Activated naive CD8-positive, alpha-beta T cell treated with anti-CD3 and anti-CD28 coated beads for 36 hours (primary cell): ENCODE measurements around the gene HHATL. TPM values are rescaled to one million over a fixed set of nuclear protein-coding genes. Genes with fewer than 3 reads are reported as not detected.
"Not testable (repeated sequence)": the region's sequence is repeated elsewhere in the genome, so short reads cannot be mapped to it uniquely, and the experiment has no call there.

Experiments
- DNase-seq: peaks from one replicate; pipeline ENCODE4 v3.0.0; 2021
- H3K27ac Mint-ChIP-seq: one replicate; pipeline ENCODE4 v1.8.0; 2022; ENCODE audit warnings: mild to moderate bottlenecking, moderate library complexity, mixed read lengths
- H3K27me3 Mint-ChIP-seq: one replicate; pipeline ENCODE4 v1.8.0; 2022; ENCODE audit warnings: mild to moderate bottlenecking, mixed read lengths
- H3K36me3 Mint-ChIP-seq: one replicate; pipeline ENCODE4 v1.8.0; 2021; ENCODE audit warnings: mild to moderate bottlenecking, mixed read lengths
- H3K4me1 Mint-ChIP-seq: one replicate; pipeline ENCODE4 v1.8.0; 2021; ENCODE audit warnings: mixed read lengths
- H3K4me3 Mint-ChIP-seq: one replicate; pipeline ENCODE4 v1.8.0; 2022; ENCODE audit warnings: mild to moderate bottlenecking, moderate library complexity, mixed read lengths
- H3K9me3 Mint-ChIP-seq: one replicate; pipeline ENCODE4 v1.8.0; 2022; ENCODE audit warnings: mixed read lengths
- total RNA-seq, 2 experiments: library from RNA; stranded (reverse); gene quantifications; one replicate each; pipeline ENCODE4 v1.2.3, GENCODE V29; 2021

The HHATL gene
- total RNA-seq, 2 experiments from 2014 or later: not detected

- no peaks in the 10 kb centered on the region for H3K36me3 Mint-ChIP-seq
- peaks cover 3% of the 10 kb centered on the region for H3K27me3 Mint-ChIP-seq
- H3K27ac Mint-ChIP-seq: no peak overlapping the region
- no peak overlapping the region for H3K4me3 Mint-ChIP-seq
- no peaks in the 10 kb centered on the region for H3K9me3 Mint-ChIP-seq
- no peak for DNase-seq
- no peaks in the 10 kb centered on the region for H3K4me1 Mint-ChIP-seq
These were observed 26.2 kb upstream of the HHATL start for GRCh38 chr3:42728668-42729364.

DNA sequence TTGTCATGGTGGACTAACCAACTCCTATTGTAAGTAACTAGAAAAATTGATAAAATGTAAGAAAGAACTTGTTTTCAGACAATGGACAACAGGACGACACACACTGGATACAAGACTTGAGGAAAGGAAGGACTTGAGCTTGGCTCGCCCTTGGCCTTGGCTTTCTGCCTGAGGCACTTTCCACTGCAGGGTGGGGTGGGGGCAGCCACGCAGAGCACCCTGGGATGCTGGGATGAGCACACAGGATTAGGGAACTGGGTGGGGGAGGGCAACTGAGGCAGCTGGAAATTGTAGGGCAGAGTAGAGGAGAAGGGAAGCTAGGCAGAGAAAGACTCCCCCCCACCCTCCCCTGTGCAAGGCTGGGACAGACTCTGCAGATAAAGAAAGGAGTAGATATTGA, 25.5 kb upstream of the HHATL start:
- no peak for DNase-seq
- Mint-ChIP-seq H3K36me3 (no peaks in the 10 kb centered on the region), H3K4me1 (no peaks in the 10 kb centered on the region), H3K27ac (no peak overlapping the region), H3K27me3 (peaks cover 5% of the 10 kb centered on the region), H3K4me3 (no peak overlapping the region), H3K9me3 (no peaks in the 10 kb centered on the region)

- H3K27ac Mint-ChIP-seq: no peak overlapping the region
- H3K4me1 Mint-ChIP-seq: no peaks in the 10 kb centered on the region
- no peaks in the 10 kb centered on the region for H3K9me3 Mint-ChIP-seq
- H3K4me3 Mint-ChIP-seq: no peak overlapping the region
- H3K36me3 Mint-ChIP-seq: no peaks in the 10 kb centered on the region
- peaks cover 7% of the 10 kb centered on the region for H3K27me3 Mint-ChIP-seq
- no peak for DNase-seq
These were observed 22.9 kb upstream of the HHATL start for GRCh38 chr3:42725454-42725853.

GRCh38 chr3:42723219-42723618, 20.6 kb upstream of the HHATL start:
- Mint-ChIP-seq H3K9me3 (no peaks in the 10 kb centered on the region), H3K4me1 (no peaks in the 10 kb centered on the region), H3K27me3 (peaks cover 7% of the 10 kb centered on the region), H3K4me3 (no peak overlapping the region), H3K36me3 (no peaks in the 10 kb centered on the region), H3K27ac (no peak overlapping the region)
- no peak for DNase-seq

DNA sequence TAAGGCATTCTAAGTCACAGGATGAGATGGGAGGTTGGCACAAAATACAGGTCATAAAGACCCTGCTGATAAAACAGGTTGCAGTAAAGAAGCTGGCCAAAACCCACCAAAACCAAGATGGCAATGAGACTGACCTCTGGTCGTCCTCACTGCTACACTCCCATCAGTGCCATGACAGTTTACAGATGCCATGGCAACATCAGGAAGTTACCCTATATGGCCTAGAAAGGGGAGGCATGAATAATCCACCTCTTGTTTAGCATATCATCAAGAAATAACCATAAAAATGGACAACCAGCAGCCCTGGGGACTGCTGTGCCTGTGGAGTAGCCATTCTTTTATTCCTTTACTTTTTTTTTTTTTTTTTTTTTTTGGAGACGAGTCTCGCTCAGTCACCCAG, 19.8 kb upstream of the HHATL start:
- H3K27ac Mint-ChIP-seq, DNase-seq, H3K4me1 Mint-ChIP-seq, H3K36me3 Mint-ChIP-seq, H3K4me3 Mint-ChIP-seq, H3K27me3 Mint-ChIP-seq, H3K9me3 Mint-ChIP-seq: not testable (repeated sequence)

DNA sequence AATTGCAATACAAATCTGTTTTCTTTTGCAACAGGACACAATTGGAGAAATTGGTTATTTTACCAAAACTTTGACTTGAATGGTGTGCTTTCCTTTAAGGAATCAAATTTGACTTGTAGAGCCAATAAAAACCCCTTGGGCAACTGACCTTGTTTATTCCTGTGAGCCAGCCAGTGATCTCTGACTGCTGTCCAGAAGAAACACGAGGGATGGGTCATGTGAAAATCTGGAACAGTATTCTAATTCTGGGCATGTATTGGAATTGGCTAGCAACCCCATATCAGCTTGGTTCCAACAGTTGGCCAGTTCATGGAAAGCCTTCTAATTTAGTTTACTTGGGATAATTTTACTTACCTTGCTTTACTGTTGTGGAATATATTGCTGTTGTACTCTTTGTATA, 19.1 kb upstream of the HHATL start:
- H3K4me3 Mint-ChIP-seq: no peak overlapping the region
- H3K4me1 Mint-ChIP-seq: no peaks in the 10 kb centered on the region
- no peaks in the 10 kb centered on the region for H3K36me3 Mint-ChIP-seq
- H3K9me3 Mint-ChIP-seq: no peaks in the 10 kb centered on the region
- no peak overlapping the region for H3K27ac Mint-ChIP-seq
- H3K27me3 Mint-ChIP-seq: peaks cover 7% of the 10 kb centered on the region
- DNase-seq: no peak

- H3K27ac Mint-ChIP-seq: no peak overlapping the region
- H3K36me3 Mint-ChIP-seq: no peaks in the 10 kb centered on the region
- no peaks in the 10 kb centered on the region for H3K4me1 Mint-ChIP-seq
- H3K4me3 Mint-ChIP-seq: no peak overlapping the region
- no peak for DNase-seq
- no peaks in the 10 kb centered on the region for H3K9me3 Mint-ChIP-seq
- H3K27me3 Mint-ChIP-seq: peaks cover 7% of the 10 kb centered on the region
These were observed 17.5 kb upstream of the HHATL start for GRCh38 chr3:42720126-42720525.

GRCh38 chr3:42719002-42719401, 16.4 kb upstream of the HHATL start:
- H3K4me1 Mint-ChIP-seq: no peaks in the 10 kb centered on the region
- no peaks in the 10 kb centered on the region for H3K9me3 Mint-ChIP-seq
- no peak overlapping the region for H3K27ac Mint-ChIP-seq
- no peaks in the 10 kb centered on the region for H3K36me3 Mint-ChIP-seq
- no peak for DNase-seq
- H3K27me3 Mint-ChIP-seq: peaks cover 3% of the 10 kb centered on the region
- no peak overlapping the region for H3K4me3 Mint-ChIP-seq

GRCh38 chr3:42718338-42718737, 15.7 kb upstream of the HHATL start:
- Mint-ChIP-seq H3K4me3 (no peak overlapping the region), H3K36me3 (no peaks in the 10 kb centered on the region), H3K4me1 (no peaks in the 10 kb centered on the region), H3K27me3 (peaks cover 3% of the 10 kb centered on the region), H3K9me3 (no peaks in the 10 kb centered on the region), H3K27ac (no peak overlapping the region)
- no peak for DNase-seq

DNA sequence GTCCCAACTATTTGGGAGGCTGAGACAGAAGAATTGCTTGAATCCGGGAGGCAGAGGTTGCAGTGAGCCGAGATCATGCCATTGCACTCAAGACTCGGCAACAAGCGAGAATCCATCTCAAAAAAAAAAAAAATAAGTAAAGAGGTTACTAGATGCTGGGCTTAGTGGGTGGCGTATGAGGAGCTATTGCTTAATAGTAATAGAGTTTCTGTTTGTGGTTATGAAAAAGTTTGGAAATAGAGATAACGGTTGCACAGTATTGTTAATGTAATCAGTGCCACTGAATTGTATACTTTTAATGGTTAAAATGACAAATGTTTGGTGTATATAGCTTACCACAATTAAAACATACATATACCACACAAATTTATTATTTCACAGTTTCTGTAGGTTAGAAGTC, 14.7 kb upstream of the HHATL start:
- no peak for DNase-seq
- Mint-ChIP-seq H3K27me3 (no peaks in the 10 kb centered on the region), H3K4me1 (no peaks in the 10 kb centered on the region), H3K4me3 (no peak overlapping the region), H3K27ac (no peak overlapping the region), H3K36me3 (no peaks in the 10 kb centered on the region), H3K9me3 (no peaks in the 10 kb centered on the region)

DNA sequence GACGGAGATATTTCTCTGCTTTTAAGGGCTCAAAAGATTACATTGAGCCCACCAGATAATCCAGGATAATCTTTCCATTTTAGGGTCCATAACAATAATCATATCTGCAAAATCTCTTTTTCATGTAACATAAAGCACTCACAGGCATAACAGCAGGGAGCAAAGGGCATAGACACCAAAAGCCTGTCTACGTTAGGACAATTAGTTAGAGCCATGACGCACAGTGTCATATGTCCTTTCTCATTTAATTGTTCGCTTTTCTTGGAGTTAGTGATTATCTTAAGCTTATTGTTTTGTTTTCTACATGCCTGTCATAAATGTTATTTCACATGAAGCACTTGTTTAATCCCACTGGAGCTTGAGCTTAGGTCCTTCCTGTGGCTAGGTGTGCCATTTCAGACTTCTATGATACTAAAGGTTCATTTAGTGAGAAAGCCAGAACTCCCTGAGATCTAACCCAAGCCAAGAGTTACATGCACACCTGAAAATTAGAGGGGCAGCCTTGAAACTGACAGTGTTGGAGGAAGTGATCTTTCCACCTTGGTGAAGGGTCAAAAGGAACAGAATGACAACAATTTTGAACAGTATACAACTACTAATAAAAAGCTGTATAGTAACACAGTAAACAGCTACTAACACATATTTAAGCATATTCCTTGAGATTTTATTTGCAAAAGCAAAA, 11.7 kb upstream of the HHATL start:
- H3K27ac Mint-ChIP-seq: no peak overlapping the region
- H3K4me3 Mint-ChIP-seq: no peak overlapping the region
- H3K36me3 Mint-ChIP-seq: no peaks in the 10 kb centered on the region
- no peaks in the 10 kb centered on the region for H3K4me1 Mint-ChIP-seq
- no peaks in the 10 kb centered on the region for H3K27me3 Mint-ChIP-seq
- no peak for DNase-seq
- no peaks in the 10 kb centered on the region for H3K9me3 Mint-ChIP-seq

GRCh38 chr3:42713747-42714146, 11.1 kb upstream of the HHATL start:
- H3K36me3 Mint-ChIP-seq: no peaks in the 10 kb centered on the region
- H3K4me3 Mint-ChIP-seq: no peak overlapping the region
- H3K27ac Mint-ChIP-seq: no peak overlapping the region
- H3K27me3 Mint-ChIP-seq: no peaks in the 10 kb centered on the region
- H3K4me1 Mint-ChIP-seq: no peaks in the 10 kb centered on the region
- DNase-seq: no peak
- no peaks in the 10 kb centered on the region for H3K9me3 Mint-ChIP-seq

DNA sequence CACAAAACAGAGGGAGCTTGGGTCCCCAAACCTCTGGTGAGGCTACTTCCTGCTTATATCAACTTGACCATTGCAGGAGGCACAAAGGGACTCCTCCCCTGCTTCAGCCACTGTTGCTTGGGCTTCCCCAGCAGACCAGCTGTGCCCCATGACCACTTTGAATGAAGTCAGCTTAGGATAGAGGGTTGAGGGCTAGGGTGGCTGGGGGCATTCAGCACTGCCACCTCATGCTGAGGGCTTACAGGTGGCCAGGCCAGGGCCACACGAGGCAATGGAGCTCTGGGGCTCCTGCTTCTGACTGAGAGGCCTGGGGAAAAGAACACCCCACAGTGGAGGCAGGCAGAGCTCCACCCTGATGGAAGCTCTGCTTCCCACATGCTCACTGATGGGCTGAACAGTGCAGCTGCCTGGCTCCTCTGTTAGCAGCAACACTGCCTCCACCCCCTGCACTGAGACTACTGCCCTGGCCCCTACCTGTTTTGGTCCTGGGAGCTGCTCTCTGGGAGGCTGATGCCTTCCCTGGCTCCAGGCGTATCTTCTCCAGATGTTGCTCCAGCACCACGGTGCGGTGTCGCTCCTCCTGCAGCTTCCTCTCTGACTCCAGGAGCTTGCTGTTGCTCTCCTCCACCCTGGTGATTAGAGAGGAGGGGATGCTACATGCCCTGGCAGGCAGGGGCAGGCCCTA, 10.2 kb upstream of the HHATL start:
- Mint-ChIP-seq H3K36me3 (no peaks in the 10 kb centered on the region), H3K4me3 (no peak overlapping the region)
- no peak for DNase-seq

DNA sequence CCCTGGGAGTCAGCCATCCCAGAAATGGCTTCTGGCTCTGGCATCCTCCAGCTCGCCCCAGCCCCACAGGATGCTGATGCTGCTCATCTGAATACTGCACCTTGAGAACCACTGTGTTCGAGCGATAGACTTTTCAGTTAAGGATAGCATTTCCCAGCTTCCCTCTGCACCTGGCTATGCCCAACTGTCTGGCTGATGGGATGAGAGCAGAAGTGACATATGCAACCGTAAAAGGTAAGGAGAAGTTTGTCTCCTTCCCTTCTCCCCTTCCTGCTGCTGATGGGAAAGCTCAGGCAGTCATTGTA, 9.7 kb upstream of the HHATL start:
- Mint-ChIP-seq H3K27ac (no peak overlapping the region), H3K36me3 (no peaks in the 10 kb centered on the region), H3K9me3 (no peaks in the 10 kb centered on the region), H3K4me1 (no peaks in the 10 kb centered on the region), H3K4me3 (no peak overlapping the region), H3K27me3 (no peaks in the 10 kb centered on the region)
- DNase-seq: no peak

More for the DNA sequence above, 10.2 kb upstream of the HHATL start:
- H3K4me1 Mint-ChIP-seq: no peaks in the 10 kb centered on the region
- no peaks in the 10 kb centered on the region for H3K9me3 Mint-ChIP-seq
- no peak overlapping the region for H3K27ac Mint-ChIP-seq
- no peaks in the 10 kb centered on the region for H3K27me3 Mint-ChIP-seq

DNA sequence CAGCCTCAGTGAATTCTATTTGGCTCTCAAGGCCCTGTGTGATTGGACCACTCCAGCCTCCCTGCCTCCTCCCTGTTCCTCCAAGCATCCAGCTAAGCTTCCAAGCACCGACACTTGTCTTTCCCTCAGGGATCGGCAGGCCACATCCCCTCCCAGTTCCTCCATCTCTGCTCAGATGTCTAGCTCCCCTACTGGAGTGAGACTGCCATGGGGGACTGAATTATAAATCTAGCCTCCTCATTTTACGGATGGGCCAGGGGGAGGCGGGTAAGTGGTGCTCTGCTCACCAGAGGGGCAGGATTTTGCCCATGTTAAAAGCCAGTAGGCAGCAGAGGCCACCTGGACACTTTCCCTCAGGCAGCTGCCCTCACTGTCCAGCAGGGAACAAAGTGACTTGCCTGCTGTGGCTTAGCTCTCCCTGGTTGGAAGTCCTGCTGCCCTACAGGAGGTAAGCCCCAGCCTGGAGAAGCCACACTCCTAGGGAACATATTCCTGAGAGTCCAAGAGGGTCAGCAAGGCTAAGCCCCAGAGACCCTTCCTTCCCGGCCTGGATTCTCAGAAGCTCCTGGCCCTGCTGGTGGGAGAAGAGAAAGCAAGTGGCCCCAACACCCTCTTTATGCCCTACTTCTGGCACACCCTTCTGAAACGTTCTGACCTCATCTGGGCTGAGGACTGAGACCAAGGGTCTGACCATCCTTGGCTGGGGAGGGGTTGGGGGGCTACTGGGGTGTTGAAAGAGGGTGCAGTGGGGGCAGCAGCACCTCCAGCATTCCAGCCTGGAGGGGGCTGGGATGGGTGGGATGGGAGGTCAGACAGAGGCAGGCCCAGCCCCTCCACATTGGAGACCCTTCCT, 9.1 kb upstream of the HHATL start:
- Mint-ChIP-seq H3K4me3 (no peak overlapping the region), H3K27me3 (no peaks in the 10 kb centered on the region)
- no peak for DNase-seq

More for the DNA sequence above, 9.1 kb upstream of the HHATL start:
- no peak overlapping the region for H3K27ac Mint-ChIP-seq
- H3K4me1 Mint-ChIP-seq: no peaks in the 10 kb centered on the region
- no peaks in the 10 kb centered on the region for H3K36me3 Mint-ChIP-seq
- no peaks in the 10 kb centered on the region for H3K9me3 Mint-ChIP-seq
